GM12878 (cell line): ENCODE measurements around the gene DPP6.

Experiments
- ESRRA ChIP-seq: IDR thresholded peaks from 2 replicates; pipeline ENCODE4 v1.6.1; 2012; ENCODE audit warnings: mild to moderate bottlenecking, low read length, improper control_type of control experiment
- MAX ChIP-seq: IDR thresholded peaks from 2 replicates; pipeline ENCODE4 v1.6.1; 2012; ENCODE audit warnings: low read depth, low read length, improper control_type of control experiment
- MTA2 ChIP-seq: fragments of 450-650 bp; IDR thresholded peaks from 2 replicates; pipeline ENCODE4 v1.6.1; 2016; ENCODE audit warnings: low read depth, mild to moderate bottlenecking, moderate library complexity
- MXI1 ChIP-seq: fragments of 150-350 bp; IDR thresholded peaks from 2 replicates; pipeline ENCODE4 v1.6.1; 2011; ENCODE audit warnings: low read depth, mild to moderate bottlenecking, inconsistent platforms, low read length, improper control_type of control experiment
- POLR2A ChIP-seq: IDR thresholded peaks from 2 replicates; pipeline ENCODE4 v1.6.1; 2011; ENCODE audit warnings: low read depth, mild to moderate bottlenecking, low read length
- SUPT20H ChIP-seq: IDR thresholded peaks from 2 replicates; pipeline ENCODE4 v1.6.1; 2011; ENCODE audit warnings: low read depth, mild to moderate bottlenecking, low read length, moderate library complexity, borderline replicate concordance; ENCODE audit not compliant: control insufficient read depth
- ZBTB40 ChIP-seq: fragments of 450-650 bp; IDR thresholded peaks from 2 replicates; pipeline ENCODE4 v1.6.1; 2016; ENCODE audit warnings: mild to moderate bottlenecking, moderate library complexity, borderline replicate concordance
- TF ChIP-seq, protein P1 (sequence below), 3 experiments: IDR thresholded peaks in 2 of 3; conservative IDR thresholded peaks in 1 of 3; 2 replicates each; pipeline ENCODE4 v1.5.1; 2011; ENCODE audit warnings: low read depth in 3 of 3, low read length in 3 of 3, mild to moderate bottlenecking in 3 of 3, control low read depth in 2 of 3, moderate library complexity in 2 of 3, inconsistent platforms in 1 of 3, mixed read lengths in 1 of 3; ENCODE audit not compliant: control insufficient read depth in 2 of 3, insufficient read depth in 1 of 3; ENCODE audit errors: extremely low read depth in 1 of 3

DNA sequence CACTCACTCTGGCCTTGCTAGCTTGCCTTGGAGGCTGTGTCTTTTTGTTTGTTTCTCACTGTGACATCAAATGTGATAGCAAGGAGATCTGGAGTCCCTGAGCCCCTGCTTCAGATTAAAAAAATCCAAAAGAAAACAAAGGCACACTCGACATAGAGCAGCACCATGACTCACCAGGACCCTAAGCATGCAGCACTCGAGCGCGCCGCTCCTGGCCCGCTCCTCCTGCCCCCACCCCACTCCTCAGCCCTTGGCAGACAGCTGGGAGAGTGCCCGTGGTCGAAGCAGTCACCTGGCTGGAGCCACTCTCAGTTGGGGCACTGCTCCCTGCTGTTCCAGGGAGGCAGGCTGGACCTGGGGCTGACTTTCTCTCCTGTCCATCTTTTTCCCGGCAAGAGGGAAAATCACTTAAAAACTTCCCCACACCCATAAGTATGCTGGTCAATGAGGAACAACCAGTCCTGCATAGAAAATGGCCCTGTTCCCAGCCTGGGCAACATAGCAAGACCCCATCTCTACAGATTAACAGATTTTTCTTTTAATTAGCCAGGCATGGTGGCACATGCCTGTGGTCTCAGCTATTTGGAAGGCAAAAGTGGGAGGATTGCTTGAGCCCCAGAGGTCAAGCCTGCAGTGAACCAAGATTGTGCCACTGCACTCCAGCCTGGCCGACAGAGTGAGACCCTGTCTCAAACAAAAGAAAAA, 822.4 kb downstream of the DPP6 start:
- TF ChIP-seq, protein P1, sequence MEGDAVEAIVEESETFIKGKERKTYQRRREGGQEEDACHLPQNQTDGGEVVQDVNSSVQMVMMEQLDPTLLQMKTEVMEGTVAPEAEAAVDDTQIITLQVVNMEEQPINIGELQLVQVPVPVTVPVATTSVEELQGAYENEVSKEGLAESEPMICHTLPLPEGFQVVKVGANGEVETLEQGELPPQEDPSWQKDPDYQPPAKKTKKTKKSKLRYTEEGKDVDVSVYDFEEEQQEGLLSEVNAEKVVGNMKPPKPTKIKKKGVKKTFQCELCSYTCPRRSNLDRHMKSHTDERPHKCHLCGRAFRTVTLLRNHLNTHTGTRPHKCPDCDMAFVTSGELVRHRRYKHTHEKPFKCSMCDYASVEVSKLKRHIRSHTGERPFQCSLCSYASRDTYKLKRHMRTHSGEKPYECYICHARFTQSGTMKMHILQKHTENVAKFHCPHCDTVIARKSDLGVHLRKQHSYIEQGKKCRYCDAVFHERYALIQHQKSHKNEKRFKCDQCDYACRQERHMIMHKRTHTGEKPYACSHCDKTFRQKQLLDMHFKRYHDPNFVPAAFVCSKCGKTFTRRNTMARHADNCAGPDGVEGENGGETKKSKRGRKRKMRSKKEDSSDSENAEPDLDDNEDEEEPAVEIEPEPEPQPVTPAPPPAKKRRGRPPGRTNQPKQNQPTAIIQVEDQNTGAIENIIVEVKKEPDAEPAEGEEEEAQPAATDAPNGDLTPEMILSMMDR (IDR thresholded peaks at IDR 0.05 in 2 of 3, conservative IDR thresholded peaks at IDR 0.05 in 1 of 3; ENCODE audit: control insufficient read depth in 2 of 3, extremely low read depth in 1 of 3, insufficient read depth in 1 of 3, low read depth in 3 of 3, low read length in 3 of 3), result no peak
- TF ChIP-seq ESRRA, result no peak
- TF ChIP-seq MTA2, result no peak
- no peak for TF ChIP-seq POLR2A
- TF ChIP-seq SUPT20H, result no peak
- no peak for TF ChIP-seq MXI1
- TF ChIP-seq MAX, result no peak
- no peak for TF ChIP-seq ZBTB40
